T-helper 17 cell (primary cell): ENCODE measurements around the gene TIMM10B. TPM values are rescaled to one million over a fixed set of nuclear protein-coding genes. Genes with fewer than 3 reads are reported as not detected.

Experiments used
- total RNA-seq, 4 donors: library from RNA in 2 of 4; stranded (reverse) in 2 of 4; gene quantifications; one replicate each; pipeline ENCODE4 v1.2.3 and lab custom pipeline; 2022 to 2026

The TIMM10B gene
- total RNA-seq, 2 donors from 2014 or later = 44.5 to 52.3 TPM

Other genes with a start within 250 kb of the TIMM10B start
- 10 to 100 TPM; 27.6 to 33.8 TPM for gene FHIP1B, start 246.9 kb upstream of the TIMM10B start, total RNA-seq
- under 1 TPM; 0.15 to 0.23 TPM for gene CNGA4, start 242.4 kb upstream of the TIMM10B start, total RNA-seq
- gene CCKBR, start 221.7 kb upstream of the TIMM10B start, total RNA-seq = not detected
- gene CAVIN3, start 161.0 kb upstream of the TIMM10B start, total RNA-seq = not detected
- gene SMPD1, start 91.0 kb upstream of the TIMM10B start, total RNA-seq = 10 to 100 TPM; 25.3 to 32.9 TPM
- 10 to 100 TPM; 60.0 to 63.3 TPM for gene APBB1, start 62.4 kb upstream of the TIMM10B start, total RNA-seq
- under 1 TPM; 0.47 to 0.86 TPM for gene HPX, start 40.5 kb upstream of the TIMM10B start, total RNA-seq
- gene TRIM3, start 7.6 kb upstream of the TIMM10B start, total RNA-seq = 10 to 100 TPM; 14.2 to 21.4 TPM
- gene ARFIP2, start 170 bp upstream of the TIMM10B start, total RNA-seq = 10 to 100 TPM; 53.3 to 58.6 TPM
- 10 to 100 TPM; 27.5 to 39.9 TPM for gene DNHD1, start 15.8 kb downstream of the TIMM10B start, total RNA-seq
- 10 to 100 TPM; 18.5 to 26.7 TPM for gene RRP8, start 122.1 kb downstream of the TIMM10B start, total RNA-seq
- gene ILK, start 122.3 kb downstream of the TIMM10B start, total RNA-seq = 10 to 100 TPM; 70.2 to 70.6 TPM
- gene TAF10, start 130.7 kb downstream of the TIMM10B start, total RNA-seq = 100 to 1,000 TPM; 124 to 132 TPM
- 10 to 100 TPM; 77.1 to 84.6 TPM for gene TPP1, start 137.9 kb downstream of the TIMM10B start, total RNA-seq
- 1 to 10 TPM; 1.8 to 8.0 TPM for gene DCHS1, start 174.3 kb downstream of the TIMM10B start, total RNA-seq
- 10 to 100 TPM; 10.9 TPM for gene MRPL17, start 201.8 kb downstream of the TIMM10B start, total RNA-seq